NCI-H82 treated with DMSO at 0.1 percent for 48 hours (cell line): ENCODE data around the gene SPHK2.
"Not testable (repeated sequence)": the region's sequence is repeated elsewhere in the genome, so short reads cannot be mapped to it uniquely, and the experiment has no call there.

Experiments used
- DNase-seq: peaks from one replicate; lab custom pipeline; 2025; ENCODE audit not compliant: unreplicated experiment; lab: John Stamatoyannopoulos, UW

Gene SPHK2, protein sequence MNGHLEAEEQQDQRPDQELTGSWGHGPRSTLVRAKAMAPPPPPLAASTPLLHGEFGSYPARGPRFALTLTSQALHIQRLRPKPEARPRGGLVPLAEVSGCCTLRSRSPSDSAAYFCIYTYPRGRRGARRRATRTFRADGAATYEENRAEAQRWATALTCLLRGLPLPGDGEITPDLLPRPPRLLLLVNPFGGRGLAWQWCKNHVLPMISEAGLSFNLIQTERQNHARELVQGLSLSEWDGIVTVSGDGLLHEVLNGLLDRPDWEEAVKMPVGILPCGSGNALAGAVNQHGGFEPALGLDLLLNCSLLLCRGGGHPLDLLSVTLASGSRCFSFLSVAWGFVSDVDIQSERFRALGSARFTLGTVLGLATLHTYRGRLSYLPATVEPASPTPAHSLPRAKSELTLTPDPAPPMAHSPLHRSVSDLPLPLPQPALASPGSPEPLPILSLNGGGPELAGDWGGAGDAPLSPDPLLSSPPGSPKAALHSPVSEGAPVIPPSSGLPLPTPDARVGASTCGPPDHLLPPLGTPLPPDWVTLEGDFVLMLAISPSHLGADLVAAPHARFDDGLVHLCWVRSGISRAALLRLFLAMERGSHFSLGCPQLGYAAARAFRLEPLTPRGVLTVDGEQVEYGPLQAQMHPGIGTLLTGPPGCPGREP

GRCh38 chr19:48618916-48619691 is at the start of gene SPHK2, which contains the start of gene RPL18:
Gene SPHK2 (plus strand): TSS chr19:48619506. CDS start chr19:48620515, 1,009 bp downstream.
Gene RPL18 (minus strand): TSS chr19:48619178. CDS start chr19:48619143, 35 bp downstream.
- peak; percentile 99 for DNase-seq

DNA sequence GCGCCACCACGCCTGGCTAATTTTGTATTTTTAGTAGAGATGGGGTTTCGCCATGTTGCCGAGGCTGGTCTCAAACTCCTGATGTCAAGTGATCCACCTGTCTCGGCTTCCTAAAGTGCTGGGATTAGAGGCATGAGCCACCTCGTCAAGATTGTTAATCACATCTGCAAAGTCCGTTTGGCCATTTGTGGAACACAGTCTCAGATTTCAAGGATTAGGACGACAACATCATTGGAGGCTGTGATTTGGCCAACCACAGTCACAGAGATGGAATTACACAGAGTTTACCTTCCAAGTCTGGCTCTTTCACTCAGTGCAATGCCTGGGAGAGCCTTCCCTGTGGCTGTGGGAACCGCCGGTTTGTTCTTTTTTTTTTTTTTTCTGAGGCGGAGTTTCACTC is 49.5 kb upstream of the SPHK2 start:
- peak; percentile 89 for DNase-seq

- no peak for DNase-seq
These were observed 47.7 kb upstream of the SPHK2 start for GRCh38 chr19:48571378-48572162.

DNA sequence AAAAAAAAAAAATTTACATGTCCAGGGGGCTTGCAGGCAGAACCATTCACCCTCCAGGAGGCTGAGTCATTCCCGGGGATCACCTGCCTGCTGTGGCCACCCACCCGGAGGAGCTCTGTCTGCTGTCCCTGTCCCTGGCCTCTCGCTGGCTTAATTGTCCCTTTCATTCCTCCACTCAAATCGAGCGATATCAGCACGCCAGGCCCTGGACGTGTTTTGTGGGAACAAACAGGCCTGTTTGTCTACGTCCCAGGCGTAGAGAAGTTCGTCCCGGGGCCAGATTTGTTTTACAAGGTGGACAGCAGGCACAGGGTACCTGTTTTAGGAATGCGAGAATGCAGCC is 46.2 kb upstream of the SPHK2 start:
- no peak for DNase-seq

DNA sequence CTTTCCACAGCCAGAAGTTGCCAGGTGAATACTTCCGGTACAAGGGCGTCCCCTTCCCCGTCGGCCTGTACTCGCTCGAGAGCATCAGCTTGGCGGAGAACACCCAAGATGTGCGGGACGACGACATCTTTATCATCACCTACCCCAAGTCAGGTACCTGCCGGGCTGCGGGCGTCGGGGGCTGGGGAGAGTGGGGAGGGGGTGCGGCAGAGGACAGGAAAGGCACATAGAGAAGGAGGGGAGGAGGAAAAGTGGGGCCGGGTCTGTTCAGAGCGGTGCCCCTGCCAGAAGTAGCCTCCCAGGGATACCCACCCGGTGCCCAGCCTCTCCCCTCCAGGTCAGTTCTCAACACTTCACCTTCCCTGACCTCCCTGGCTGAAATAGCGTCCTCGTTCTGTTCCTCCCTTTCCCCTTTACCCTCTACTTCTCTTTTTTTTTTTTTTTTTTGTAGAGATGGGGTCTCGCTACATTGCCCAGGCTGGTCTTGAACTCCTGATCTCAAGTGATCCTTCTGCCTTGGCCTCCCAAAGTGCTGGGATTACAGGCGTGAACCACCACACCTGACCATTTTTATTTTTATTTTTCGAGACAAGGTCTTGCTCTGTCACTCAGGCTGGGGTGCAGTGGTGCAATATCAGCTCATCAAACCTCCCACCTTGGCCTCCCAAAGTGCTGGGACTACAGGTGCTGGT is 43.2 kb upstream of the SPHK2 start:
- DNase-seq, result no peak

DNA sequence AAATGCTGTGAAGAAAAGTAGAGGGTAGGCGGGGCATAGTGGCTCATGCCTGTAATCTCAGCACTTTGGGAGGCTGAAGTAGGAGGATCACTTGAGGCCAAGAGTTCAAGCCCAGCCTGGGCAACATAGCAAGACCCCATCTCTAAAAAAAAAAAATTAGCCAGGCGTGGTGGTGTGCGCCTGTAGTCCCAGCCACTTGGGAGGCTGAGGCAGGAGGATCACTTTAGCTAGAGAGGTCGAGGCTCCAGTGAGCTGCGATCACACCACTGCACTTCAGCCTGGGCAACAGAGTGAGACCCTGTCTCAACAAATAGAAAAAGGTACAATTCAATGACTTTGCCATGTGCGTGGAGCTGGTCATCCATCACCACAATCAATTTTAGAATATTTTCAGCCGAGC is 41.4 kb upstream of the SPHK2 start:
- not testable (repeated sequence) for DNase-seq

DNA sequence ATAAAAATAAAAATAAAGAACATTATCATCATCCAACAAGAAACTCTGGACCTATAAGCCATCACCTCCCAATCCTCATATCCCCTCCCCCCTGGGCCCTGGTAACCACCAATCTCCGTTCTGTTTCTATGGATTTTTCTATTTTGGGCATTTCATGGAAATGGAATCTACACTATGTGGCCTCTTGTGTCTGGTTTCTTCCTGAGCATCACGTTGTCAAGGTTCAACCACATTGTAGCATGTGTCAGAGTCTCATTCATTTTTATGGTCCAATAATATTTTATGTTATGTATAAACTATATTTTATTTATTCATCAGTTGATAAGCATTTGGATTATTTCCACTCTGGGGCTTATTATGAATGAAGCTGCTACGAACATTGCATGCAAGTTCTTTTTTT is 40.4 kb upstream of the SPHK2 start:
- DNase-seq, result no peak

- no peak for DNase-seq
These were observed 37.1 kb upstream of the SPHK2 start for GRCh38 chr19:48582168-48582567.

DNA sequence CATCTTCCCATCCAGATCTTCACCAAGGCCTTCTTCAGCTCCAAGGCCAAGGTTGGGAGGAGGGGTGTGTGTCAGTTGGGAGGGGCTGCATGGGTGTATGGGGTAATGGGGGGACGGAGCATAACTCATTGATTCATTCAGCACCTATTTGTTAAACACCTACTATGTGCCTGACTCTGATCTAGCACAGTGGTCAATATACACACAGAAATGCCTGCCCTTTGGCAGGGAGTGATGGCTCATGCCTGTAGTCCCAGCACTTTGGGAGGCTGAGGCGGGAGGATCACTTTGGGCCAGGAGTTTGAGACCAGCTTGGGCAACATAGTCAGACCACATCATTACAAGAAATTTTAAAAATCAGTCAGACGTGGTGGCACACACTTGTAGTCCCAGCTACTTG is 31.9 kb upstream of the SPHK2 start:
- DNase-seq, result no peak

DNA sequence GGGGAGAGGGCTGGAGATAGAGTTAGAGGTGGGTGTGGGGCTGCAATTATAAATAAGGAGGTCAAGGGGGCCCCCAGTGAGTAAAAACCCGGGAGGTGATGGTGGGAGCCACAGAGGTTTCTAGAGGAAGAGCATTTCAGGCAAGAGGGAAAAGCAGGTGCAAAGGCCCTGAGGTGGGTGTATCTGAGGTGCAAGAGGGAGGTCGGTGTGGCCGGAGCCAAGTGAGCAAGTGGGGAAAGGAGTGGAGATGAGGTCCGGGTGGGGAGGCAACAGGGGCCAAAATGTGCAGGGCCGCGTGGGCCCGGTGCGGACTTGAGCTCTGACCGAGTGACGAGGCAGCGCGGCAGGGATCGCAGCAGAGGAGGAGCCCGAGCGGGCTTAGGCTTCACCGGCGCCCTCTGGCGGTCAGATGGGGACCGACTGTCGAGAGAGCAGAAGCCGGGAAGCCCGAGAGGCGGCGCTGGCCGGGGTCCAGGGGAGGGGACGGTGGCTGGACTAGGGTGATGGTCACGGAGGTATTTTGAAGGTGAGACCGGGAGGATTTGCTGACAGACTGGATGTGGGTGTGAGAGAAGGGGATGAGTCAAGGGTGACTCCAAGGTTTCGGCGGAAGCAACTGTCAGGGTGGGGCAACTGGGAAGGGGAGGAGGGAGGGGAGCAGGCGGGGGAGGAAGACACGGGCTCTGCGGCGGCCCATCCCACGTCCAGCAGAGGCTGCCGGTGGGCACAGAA is 30.5 kb upstream of the SPHK2 start:
- DNase-seq, result peak; percentile 66

GRCh38 chr19:48591021-48591420 is 28.3 kb upstream of the SPHK2 start:
- no peak for DNase-seq

- DNase-seq, result no peak
These were observed 24.1 kb upstream of the SPHK2 start for GRCh38 chr19:48595171-48595570.

DNA sequence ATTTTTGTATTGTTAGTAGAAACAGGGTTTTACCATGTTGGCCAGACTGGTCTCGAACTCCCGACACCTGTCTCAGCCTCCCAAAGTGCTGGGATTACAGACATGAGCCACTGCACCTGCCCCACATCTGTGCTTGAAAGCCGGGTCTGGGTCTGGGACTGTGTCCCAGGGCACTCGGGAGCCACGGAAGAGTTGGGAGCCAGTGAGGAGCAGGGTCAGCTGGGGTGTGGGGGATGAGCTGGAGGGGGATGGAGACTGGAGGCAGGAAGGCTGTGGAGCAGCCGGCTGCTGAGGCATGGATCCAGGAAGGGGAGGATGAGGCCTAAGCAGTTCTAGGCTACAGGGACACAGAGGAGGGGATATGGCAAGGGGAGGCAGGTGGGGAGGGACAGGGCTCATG is 23.5 kb upstream of the SPHK2 start:
- DNase-seq, result no peak

DNA sequence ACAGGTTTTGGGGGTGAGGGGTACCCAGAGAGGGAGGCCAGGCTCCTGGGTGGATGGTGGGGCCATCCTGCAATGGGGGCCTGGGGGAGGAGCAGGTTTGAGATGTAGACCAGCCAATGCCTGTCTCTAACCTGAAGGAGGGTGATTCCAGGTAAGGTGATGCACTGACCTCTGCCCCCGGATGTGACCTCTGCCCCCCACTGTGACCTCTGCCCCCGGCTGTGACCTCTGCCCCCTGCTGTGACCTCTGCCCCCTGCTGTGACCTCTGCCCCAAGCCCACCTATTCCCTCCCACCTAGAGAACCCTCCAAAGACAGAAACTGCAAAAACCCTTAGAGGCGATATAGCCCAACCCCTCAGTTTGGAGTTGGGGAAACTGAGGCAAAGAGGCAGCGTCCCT is 23.1 kb upstream of the SPHK2 start:
- DNase-seq, result no peak

DNA sequence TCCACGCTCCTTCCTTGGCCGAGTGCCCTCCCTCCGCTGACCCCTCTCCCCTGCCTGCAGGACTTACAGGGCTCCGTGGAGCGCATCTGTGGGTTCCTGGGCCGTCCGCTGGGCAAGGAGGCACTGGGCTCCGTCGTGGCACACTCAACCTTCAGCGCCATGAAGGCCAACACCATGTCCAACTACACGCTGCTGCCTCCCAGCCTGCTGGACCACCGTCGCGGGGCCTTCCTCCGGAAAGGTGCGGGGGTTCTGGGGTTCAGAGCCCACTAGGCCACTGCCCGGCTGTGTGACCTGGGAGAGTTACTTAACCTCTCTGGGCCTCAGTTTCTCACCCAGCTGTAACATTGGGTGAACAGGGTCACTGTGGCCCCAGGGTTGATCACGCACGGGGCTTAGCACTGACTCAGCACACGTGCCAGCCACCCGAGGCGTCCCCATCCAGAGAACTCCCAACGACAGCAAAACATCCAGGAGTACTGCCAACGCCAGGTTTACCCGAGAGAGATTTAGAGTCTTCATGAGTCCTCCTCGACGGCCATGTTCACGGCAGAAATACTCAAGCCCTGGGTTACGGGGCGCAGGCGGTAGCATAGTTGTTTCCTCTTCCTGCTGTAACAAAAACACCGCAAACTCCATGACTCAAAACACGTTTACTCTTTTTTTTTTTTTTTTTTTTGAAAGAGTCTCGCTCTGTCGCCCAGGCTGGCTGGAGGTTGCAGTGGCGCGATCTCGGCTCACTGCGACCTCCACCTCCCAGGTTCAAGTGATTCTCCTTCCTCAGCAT is 22.4 kb upstream of the SPHK2 start:
- DNase-seq, result no peak

- no peak for DNase-seq
These were observed 20.2 kb upstream of the SPHK2 start for GRCh38 chr19:48598996-48599700.

DNA sequence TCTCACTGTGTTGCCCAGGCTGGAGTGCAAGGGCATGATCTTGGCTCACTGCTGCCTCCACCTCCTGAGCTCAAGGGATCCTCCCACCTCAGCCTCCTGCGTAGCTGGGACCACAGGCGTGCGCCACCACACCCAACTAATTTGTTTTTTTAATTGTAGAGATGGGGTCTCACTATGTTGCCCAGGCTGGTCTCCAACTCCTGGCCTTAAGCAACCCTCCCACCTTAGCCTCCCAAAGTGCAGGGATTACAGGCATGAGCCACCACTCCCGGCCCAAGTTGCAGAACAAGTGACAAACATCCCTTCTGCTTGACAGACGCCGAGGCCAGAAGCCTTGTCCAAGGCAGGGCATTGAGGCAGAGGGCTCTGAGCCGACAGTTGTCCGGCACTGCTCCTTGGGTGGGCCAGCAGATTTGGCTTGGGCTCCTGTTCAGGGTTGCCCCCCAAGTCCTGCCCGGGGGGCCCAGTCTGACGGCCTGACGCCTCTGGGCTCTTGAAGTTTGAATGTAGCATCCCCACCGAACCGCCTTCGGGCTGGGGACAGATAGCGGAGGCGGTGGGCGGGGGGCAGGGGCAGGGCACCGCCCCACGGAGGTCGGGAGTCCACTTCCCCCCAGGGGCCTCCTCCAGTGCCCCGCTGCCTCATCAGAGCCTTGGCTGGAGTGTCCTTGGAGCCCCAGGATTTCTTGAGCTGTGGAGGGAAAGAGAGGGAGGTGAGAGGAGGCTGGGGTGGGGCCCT is 18.5 kb upstream of the SPHK2 start:
- DNase-seq, result no peak

- DNase-seq, result no peak
These were observed 16.3 kb upstream of the SPHK2 start for GRCh38 chr19:48603001-48603400.
